Stimulated activated naive B cell treated with anti-CD40 and anti-IgM and Interleukin-4, amounts not matched to agents 10 μg/mL and 1 μg/mL and 100 μg/mL, for 72 hours (primary cell): ENCODE data around the gene TTC34.
"Not testable (repeated sequence)": the region's sequence is repeated elsewhere in the genome, so short reads cannot be mapped to it uniquely, and the experiment has no call there.

Experiments
- ATAC-seq, 2 donors: fragments of 150-1000 bp; cut with Tn5 transposase; replicated peaks; 2 replicates each; pipeline ENCODE4 v1.10.0; 2021; ENCODE audit warnings: moderate library complexity in 1 of 2
- DNase-seq: peaks from one replicate; pipeline ENCODE4 v3.0.0; 2021
- H3K27ac Mint-ChIP-seq: one replicate; pipeline ENCODE4 v1.8.0; 2022; ENCODE audit warnings: mild to moderate bottlenecking, mixed read lengths
- H3K27me3 Mint-ChIP-seq, 2 donors: one replicate each; pipeline ENCODE4 v1.8.0; 2022; ENCODE audit warnings: mixed read lengths in 2 of 2
- H3K36me3 Mint-ChIP-seq, 2 donors: one replicate each; pipeline ENCODE4 v1.8.0; 2022; ENCODE audit warnings: mixed read lengths in 2 of 2, mild to moderate bottlenecking in 1 of 2
- H3K4me1 Mint-ChIP-seq, 2 donors: one replicate each; pipeline ENCODE4 v1.8.0; 2022; ENCODE audit warnings: mixed read lengths in 2 of 2, mild to moderate bottlenecking in 1 of 2
- H3K4me3 Mint-ChIP-seq, 2 donors: one replicate each; pipeline ENCODE4 v1.8.0; 2022; ENCODE audit warnings: mild to moderate bottlenecking in 2 of 2, mixed read lengths in 2 of 2, moderate library complexity in 1 of 2
- H3K9me3 Mint-ChIP-seq, 2 donors: one replicate each; pipeline ENCODE4 v1.8.0; 2022; ENCODE audit warnings: mixed read lengths in 2 of 2, mild to moderate bottlenecking in 1 of 2

TTC34 gene

GRCh38 chr1:2686091-2686863, 115.2 kb downstream of the TTC34 start:
- H3K36me3 Mint-ChIP-seq, DNase-seq, H3K9me3 Mint-ChIP-seq, H3K4me1 Mint-ChIP-seq, H3K4me3 Mint-ChIP-seq, H3K27me3 Mint-ChIP-seq, ATAC-seq, H3K27ac Mint-ChIP-seq: not testable (repeated sequence)

GRCh38 chr1:2685671-2686070, 115.8 kb downstream of the TTC34 start:
- not testable (repeated sequence) for H3K36me3 Mint-ChIP-seq, H3K27me3 Mint-ChIP-seq, H3K9me3 Mint-ChIP-seq, ATAC-seq, DNase-seq, H3K4me1 Mint-ChIP-seq, H3K27ac Mint-ChIP-seq, H3K4me3 Mint-ChIP-seq

- DNase-seq, H3K4me3 Mint-ChIP-seq, ATAC-seq, H3K4me1 Mint-ChIP-seq, H3K9me3 Mint-ChIP-seq, H3K27me3 Mint-ChIP-seq, H3K36me3 Mint-ChIP-seq, H3K27ac Mint-ChIP-seq: not testable (repeated sequence)
These were observed 116.6 kb downstream of the TTC34 start for GRCh38 chr1:2684878-2685277.

- not testable (repeated sequence) for H3K9me3 Mint-ChIP-seq, H3K4me3 Mint-ChIP-seq, ATAC-seq, H3K27me3 Mint-ChIP-seq, H3K27ac Mint-ChIP-seq, DNase-seq, H3K36me3 Mint-ChIP-seq, H3K4me1 Mint-ChIP-seq
These were observed 117.5 kb downstream of the TTC34 start for GRCh38 chr1:2684000-2684399.

GRCh38 chr1:2683321-2683741, 118.2 kb downstream of the TTC34 start:
- H3K4me3 Mint-ChIP-seq, H3K9me3 Mint-ChIP-seq, H3K4me1 Mint-ChIP-seq, H3K27ac Mint-ChIP-seq, ATAC-seq, DNase-seq, H3K27me3 Mint-ChIP-seq, H3K36me3 Mint-ChIP-seq: not testable (repeated sequence)

GRCh38 chr1:2682879-2683278, 118.6 kb downstream of the TTC34 start:
- H3K27ac Mint-ChIP-seq, H3K4me1 Mint-ChIP-seq, H3K4me3 Mint-ChIP-seq, DNase-seq, H3K9me3 Mint-ChIP-seq, H3K27me3 Mint-ChIP-seq, ATAC-seq, H3K36me3 Mint-ChIP-seq: not testable (repeated sequence)

- H3K9me3 Mint-ChIP-seq, H3K27me3 Mint-ChIP-seq, DNase-seq, H3K4me1 Mint-ChIP-seq, ATAC-seq, H3K4me3 Mint-ChIP-seq, H3K27ac Mint-ChIP-seq, H3K36me3 Mint-ChIP-seq: not testable (repeated sequence)
These were observed 124.8 kb downstream of the TTC34 start for GRCh38 chr1:2676726-2677125.

GRCh38 chr1:2671656-2672055, 129.8 kb downstream of the TTC34 start:
- not testable (repeated sequence) for DNase-seq, H3K4me1 Mint-ChIP-seq, H3K4me3 Mint-ChIP-seq, H3K36me3 Mint-ChIP-seq, H3K27ac Mint-ChIP-seq, ATAC-seq, H3K27me3 Mint-ChIP-seq, H3K9me3 Mint-ChIP-seq

GRCh38 chr1:2659806-2660205, 141.7 kb downstream of the TTC34 start:
- peaks cover 12 to 13% of the 10 kb centered on the region in 2 donors for H3K27me3 Mint-ChIP-seq
- not testable (repeated sequence) for ATAC-seq, H3K27ac Mint-ChIP-seq, H3K4me1 Mint-ChIP-seq, DNase-seq, H3K36me3 Mint-ChIP-seq, H3K4me3 Mint-ChIP-seq, H3K9me3 Mint-ChIP-seq

GRCh38 chr1:2657909-2658308, 143.6 kb downstream of the TTC34 start:
- ATAC-seq, H3K4me3 Mint-ChIP-seq, H3K27ac Mint-ChIP-seq, DNase-seq, H3K36me3 Mint-ChIP-seq, H3K4me1 Mint-ChIP-seq, H3K9me3 Mint-ChIP-seq: not testable (repeated sequence)
- H3K27me3 Mint-ChIP-seq = peaks cover 31 to 32% of the 10 kb centered on the region in 2 donors

GRCh38 chr1:2657124-2657523, 144.4 kb downstream of the TTC34 start:
- H3K4me1 Mint-ChIP-seq, H3K36me3 Mint-ChIP-seq, H3K27ac Mint-ChIP-seq, ATAC-seq, H3K4me3 Mint-ChIP-seq, H3K9me3 Mint-ChIP-seq, DNase-seq: not testable (repeated sequence)
- H3K27me3 Mint-ChIP-seq = peaks cover 39 to 40% of the 10 kb centered on the region in 2 donors

GRCh38 chr1:2655598-2656434, 145.7 kb downstream of the TTC34 start:
- H3K9me3 Mint-ChIP-seq, H3K4me1 Mint-ChIP-seq, H3K36me3 Mint-ChIP-seq, H3K27ac Mint-ChIP-seq, DNase-seq, H3K4me3 Mint-ChIP-seq, ATAC-seq: not testable (repeated sequence)
- peaks cover 48 to 50% of the 10 kb centered on the region in 2 donors for H3K27me3 Mint-ChIP-seq

- not testable (repeated sequence) for H3K4me3 Mint-ChIP-seq, H3K4me1 Mint-ChIP-seq, H3K36me3 Mint-ChIP-seq, DNase-seq, H3K9me3 Mint-ChIP-seq, ATAC-seq
- Mint-ChIP-seq H3K27me3 (peaks cover 48 to 52% of the 10 kb centered on the region in 2 donors), H3K27ac (peak overlapping the region; percentile 68)
These were observed 147.0 kb downstream of the TTC34 start for GRCh38 chr1:2654443-2654948.

GRCh38 chr1:2653741-2654442, 147.6 kb downstream of the TTC34 start:
- H3K4me3 Mint-ChIP-seq, ATAC-seq, H3K9me3 Mint-ChIP-seq, H3K4me1 Mint-ChIP-seq, DNase-seq, H3K36me3 Mint-ChIP-seq: not testable (repeated sequence)
- Mint-ChIP-seq H3K27ac (peak overlapping the region; percentile 68), H3K27me3 (peaks cover 48 to 52% of the 10 kb centered on the region in 2 donors)
